Transverse colon (tissue), 4 donors: ENCODE results near the gene FKBP2. TPM values are rescaled to one million over a fixed set of nuclear protein-coding genes. Genes with fewer than 3 reads are reported as not detected.

Experiments used
- DNase-seq: peaks from one replicate; pipeline ENCODE4 v3.0.0-alpha.2; 2019
- H3K27ac ChIP-seq, 4 donors: fragments of 200-600 bp; sonication (generic); 2 replicates each; pipeline ENCODE4 v1.5.1; 2016 to 2018; ENCODE audit warnings: inconsistent platforms in 4 of 4
- H3K27me3 ChIP-seq: fragments of 200-600 bp; sonication (generic); 2 replicates; pipeline ENCODE4 v1.5.1; 2017; ENCODE audit warnings: inconsistent platforms
- H3K36me3 ChIP-seq, 4 donors: fragments of 200-600 bp; sonication (generic); 2 replicates each; pipeline ENCODE4 v1.5.1; 2017 to 2019; ENCODE audit warnings: inconsistent platforms in 4 of 4
- H3K4me1 ChIP-seq, 4 donors: fragments of 200-600 bp; sonication (generic); 2 replicates each; pipeline ENCODE4 v1.5.1; 2017 to 2020; ENCODE audit warnings: inconsistent platforms in 4 of 4
- H3K4me3 ChIP-seq, 4 donors: fragments of 200-600 bp; sonication (generic); 1 replicate in 1 of 4; 2 replicates in 3 of 4; pipeline versions ENCODE4 v1.5.1 to v1.6.1; 2017 to 2019; ENCODE audit warnings: inconsistent platforms in 4 of 4
- H3K9me3 ChIP-seq, 2 donors: fragments of 200-600 bp; sonication (generic); 2 replicates each; pipeline ENCODE4 v1.5.1; 2017 to 2019; ENCODE audit warnings: inconsistent platforms in 2 of 2
- CTCF ChIP-seq, 5 experiments: fragments of 200-600 bp in 3 of 5; fragments of 450-650 bp in 2 of 5; sonication (generic) in 3 of 5; IDR thresholded peaks; 1 replicate in 2 of 5; 2 replicates in 3 of 5; pipeline ENCODE4 v1.5.1; 2016 to 2017; ENCODE audit warnings: antibody characterized with exemption in 5 of 5, inconsistent platforms in 3 of 5, mild to moderate bottlenecking in 2 of 5, moderate library complexity in 1 of 5
- EP300 ChIP-seq: sonication (generic); formaldehyde crosslinking; IDR thresholded peaks from one replicate; pipeline ENCODE4 v1.6.1; 2017; ENCODE audit warnings: antibody characterized with exemption, low read depth
- POLR2A ChIP-seq: fragments of 450-650 bp; IDR thresholded peaks from one replicate; pipeline ENCODE4 v1.6.1; 2016; ENCODE audit warnings: antibody characterized with exemption, mild to moderate bottlenecking, moderate library complexity
- POLR2AphosphoS5 ChIP-seq, 3 donors: sonication (generic); formaldehyde crosslinking; IDR thresholded peaks; one replicate each; pipeline ENCODE4 v1.6.1; 2016; ENCODE audit warnings: antibody characterized with exemption in 3 of 3
- WGBS, 2 donors: methylation state at CpG; one replicate each; pipeline ENCODE4 v1.1.5; 2018; ENCODE audit warnings: low coverage in 1 of 2; 5-methylcytosine and 5-hydroxymethylcytosine counted together
- in situ Hi-C, 4 donors: fragments of 200-750 bp; cut with MboI; loops; one replicate each; pipeline versions ENCODE4 v1.15.0 to v1.15.1; 2017; ENCODE audit warnings: low sequenced_read_pairs in 3 of 4, low pct_ligation_motif_present in 1 of 4, low pct_unique_long_range_greater_than_20kb in 1 of 4
- intact Hi-C: fragments of 100-400 bp; cut with DNase I; formaldehyde crosslinking; loops from one replicate; pipeline ENCODE4 v1.15.1; 2023; ENCODE audit warnings: low total_unique reads
- total RNA-seq, 4 donors: library from RNA; depleted of rRNA; stranded (reverse); fragments of >200 nt; gene quantifications; one replicate each; pipeline ENCODE4 v1.1.0, GENCODE V29; 2016

Gene FKBP2
- total RNA-seq, 4 donors from 2014 or later, result 63.6 to 203 (median 102) TPM

- peaks cover 0 to 15% (median 3%) of the 10 kb centered on the region in 4 donors for H3K36me3 ChIP-seq
- no peak for TF ChIP-seq POLR2A
- TF ChIP-seq POLR2AphosphoS5 (IDR thresholded peaks at IDR 0.05), result no peak
- TF ChIP-seq EP300, result no peak
- no peak for TF ChIP-seq CTCF (IDR thresholded peaks at IDR 0.05)
- DNase-seq, result no peak
- no peak overlapping the region for H3K4me3 ChIP-seq
- peaks cover 10 to 25% (median 21%) of the 10 kb centered on the region in 4 donors for H3K4me1 ChIP-seq
- H3K9me3 ChIP-seq, result no peaks in the 10 kb centered on the region
- in situ Hi-C loops (no loop called here), intact Hi-C loops (no loop called here)
- H3K27me3 ChIP-seq, result no peaks in the 10 kb centered on the region
- 91% methylated on average over 4 to 31 of the region's 35 CpGs for WGBS, 2 donors
- H3K27ac ChIP-seq, result no peak overlapping the region
Observed at GRCh38 chr11:64265176-64266160, 24.6 kb downstream of the FKBP2 start.

GRCh38 chr11:64266339-64266738 lies 25.4 kb downstream of the FKBP2 start:
- H3K36me3 ChIP-seq, result peaks cover 0 to 15% (median 3%) of the 10 kb centered on the region in 4 donors
- in situ Hi-C loops, result no loop called here
- H3K9me3 ChIP-seq, result no peaks in the 10 kb centered on the region
- no peaks in the 10 kb centered on the region for H3K27me3 ChIP-seq
- intact Hi-C loops, result no loop called here
- TF ChIP-seq EP300 (no peak), POLR2AphosphoS5 (IDR thresholded peaks at IDR 0.05) (no peak), POLR2A (no peak), CTCF (IDR thresholded peaks at IDR 0.05) (no peak)
- 88% methylated on average over 15 of the region's 15 CpGs; no CpG with 5 or more reads in 1 of the 2 donors for WGBS, 2 donors
- H3K27ac ChIP-seq, result no peak overlapping the region
- H3K4me3 ChIP-seq, result no peak overlapping the region
- DNase-seq, result no peak
- H3K4me1 ChIP-seq, result peaks cover 10 to 25% (median 21%) of the 10 kb centered on the region in 4 donors

- DNase-seq, result no peak
- Histone ChIP-seq H3K9me3 (no peaks in the 10 kb centered on the region), H3K4me1 (peaks cover 10 to 35% (median 29%) of the 10 kb centered on the region in 4 donors), H3K4me3 (no peak overlapping the region), H3K27me3 (no peaks in the 10 kb centered on the region), H3K27ac (peak overlapping the region; percentile 97 to 99 (median 98)), H3K36me3 (peaks cover 0 to 15% (median 3%) of the 10 kb centered on the region in 4 donors)
- in situ Hi-C loops (no loop called here), intact Hi-C loops (no loop called here)
- TF ChIP-seq EP300, result no peak
- no peak for TF ChIP-seq POLR2A
- TF ChIP-seq POLR2AphosphoS5 (IDR thresholded peaks at IDR 0.05), result no peak
- no peak for TF ChIP-seq CTCF (IDR thresholded peaks at IDR 0.05)
- WGBS, 2 donors, result 74% methylated on average over 27 of the region's 27 CpGs; no CpG with 5 or more reads in 1 of the 2 donors
Observed at GRCh38 chr11:64267207-64267945, 26.5 kb downstream of the FKBP2 start.
